ENCODE measurements around the gene TMPRSS9.

Gene TMPRSS9

GRCh38 chr19:2443116-2443784 lies 83.2 kb downstream of the TMPRSS9 start:
- no peak for TF ChIP-seq MAX (IDR thresholded peaks at IDR 0.05)
- no peak for TF ChIP-seq REST (IDR thresholded peaks at IDR 0.05; ENCODE audit: low read depth)
- TF ChIP-seq RAD21 (IDR thresholded peaks at IDR 0.05; ENCODE audit: low read depth), result no peak
- no peak for TF ChIP-seq YY1 (IDR thresholded peaks at IDR 0.05; ENCODE audit: low read depth)
- TF ChIP-seq EP300 (IDR thresholded peaks at IDR 0.05; ENCODE audit: borderline replicate concordance), result no peak
- no peak for TF ChIP-seq TAF1 (IDR thresholded peaks at IDR 0.05; ENCODE audit: low read depth)
- no peak for TF ChIP-seq CEBPB (IDR thresholded peaks at IDR 0.05)
- no peak for TF ChIP-seq EGR1 (IDR thresholded peaks at IDR 0.05)
- TF ChIP-seq FOXM1 (IDR thresholded peaks at IDR 0.05; ENCODE audit: borderline replicate concordance, low read depth), result no peak
- no peak for TF ChIP-seq USF1 (IDR thresholded peaks at IDR 0.05)
- no peak for TF ChIP-seq TEAD4 (IDR thresholded peaks at IDR 0.05)
- no peak for TF ChIP-seq CREB1 (IDR thresholded peaks at IDR 0.05; ENCODE audit: low read depth)

GRCh38 chr19:2443785-2444182 lies 83.7 kb downstream of the TMPRSS9 start:
- TF ChIP-seq CEBPB (IDR thresholded peaks at IDR 0.05) (no peak), TCF12 (IDR thresholded peaks at IDR 0.05; ENCODE audit: low read depth) (no peak), TAF1 (IDR thresholded peaks at IDR 0.05; ENCODE audit: low read depth) (no peak), TEAD4 (IDR thresholded peaks at IDR 0.05) (no peak), RAD21 (IDR thresholded peaks at IDR 0.05; ENCODE audit: low read depth) (no peak), CREB1 (IDR thresholded peaks at IDR 0.05; ENCODE audit: low read depth) (no peak), NFIC (IDR thresholded peaks at IDR 0.05) (no peak), YY1 (IDR thresholded peaks at IDR 0.05; ENCODE audit: low read depth) (no peak), USF1 (IDR thresholded peaks at IDR 0.05) (no peak), EP300 (IDR thresholded peaks at IDR 0.05; ENCODE audit: borderline replicate concordance) (no peak), EGR1 (IDR thresholded peaks at IDR 0.05) (no peak), REST (IDR thresholded peaks at IDR 0.05; ENCODE audit: low read depth) (no peak), ZBTB7A (IDR thresholded peaks at IDR 0.05; ENCODE audit: low read depth) (no peak), FOXM1 (IDR thresholded peaks at IDR 0.05; ENCODE audit: borderline replicate concordance, low read depth) (no peak), MAX (IDR thresholded peaks at IDR 0.05) (no peak)

- TF ChIP-seq TEAD4 (IDR thresholded peaks at IDR 0.05), result no peak
- TF ChIP-seq MAX (IDR thresholded peaks at IDR 0.05), result no peak
- no peak for TF ChIP-seq CEBPB (IDR thresholded peaks at IDR 0.05)
- TF ChIP-seq YY1 (IDR thresholded peaks at IDR 0.05; ENCODE audit: low read depth), result no peak
- TF ChIP-seq FOXM1 (IDR thresholded peaks at IDR 0.05; ENCODE audit: borderline replicate concordance, low read depth), result no peak
- no peak for TF ChIP-seq NFIC (IDR thresholded peaks at IDR 0.05)
- TF ChIP-seq RAD21 (IDR thresholded peaks at IDR 0.05; ENCODE audit: low read depth), result no peak
- TF ChIP-seq USF1 (IDR thresholded peaks at IDR 0.05), result no peak
- TF ChIP-seq ZBTB7A (IDR thresholded peaks at IDR 0.05; ENCODE audit: low read depth), result no peak
- no peak for TF ChIP-seq REST (IDR thresholded peaks at IDR 0.05; ENCODE audit: low read depth)
- no peak for TF ChIP-seq EP300 (IDR thresholded peaks at IDR 0.05; ENCODE audit: borderline replicate concordance)
- no peak for TF ChIP-seq CREB1 (IDR thresholded peaks at IDR 0.05; ENCODE audit: low read depth)
Observed at GRCh38 chr19:2444251-2445002, 84.4 kb downstream of the TMPRSS9 start.

Data from Ishikawa (cell line).